PFSK-1 (cell line): ENCODE data around the gene KRTAP5-10.

ENCODE experiments used
- POLR2AphosphoS5 ChIP-seq: IDR thresholded peaks from 2 replicates; pipeline ENCODE4 v1.6.1; 2012; ENCODE audit warnings: low read depth, mild to moderate bottlenecking, control low read depth, low read length, moderate library complexity
- REST ChIP-seq, 2 experiments: IDR thresholded peaks; 2 replicates each; pipeline versions ENCODE4 v1.6.1 to v1.8.0; 2011 to 2012; ENCODE audit warnings: low read depth in 2 of 2, low read length in 2 of 2, control low read depth in 1 of 2, inconsistent platforms in 1 of 2, mild to moderate bottlenecking in 1 of 2, moderate library complexity in 1 of 2; ENCODE audit not compliant: insufficient read depth in 1 of 2

GRCh38 chr11:71566081-71566620, 788 bp downstream of the KRTAP5-10 start:
- TF ChIP-seq REST (IDR thresholded peaks at IDR 0.05; ENCODE audit: insufficient read depth in 1 of 2, low read depth in 2 of 2, low read length in 2 of 2) (no peak), POLR2AphosphoS5 (no peak)
